Neural cell (in vitro differentiated cells): ENCODE data around the gene MCTS1. TPM values are rescaled to one million over a fixed set of nuclear protein-coding genes. Genes with fewer than 3 reads are reported as not detected.

Experiments
- H2AFZ ChIP-seq: fragments of 200-600, 300-800 bp; sonication (generic), shearing (Covaris generic); 2 replicates; pipeline ENCODE4 v1.6.0; 2014; ENCODE audit warnings: low read depth, mild to moderate bottlenecking, antibody characterized with exemption, low read length, moderate library complexity
- H3F3A ChIP-seq: fragments of 200-600 bp; shearing (Covaris generic); 2 replicates; pipeline ENCODE4 v1.6.1; 2016; ENCODE audit warnings: mild to moderate bottlenecking, moderate library complexity, mixed read lengths, antibody characterized with exemption, low read length; ENCODE audit not compliant: insufficient read depth, poor library complexity, severe bottlenecking
- H3K27ac ChIP-seq: fragments of 200-600, 300-800 bp; sonication (generic), shearing (Covaris generic); 2 replicates; pipeline ENCODE4 v1.5.1; 2014; ENCODE audit warnings: mild to moderate bottlenecking, low read length, moderate library complexity
- H3K27me3 ChIP-seq: fragments of 300-800, 200-600 bp; sonication (generic), shearing (Covaris generic); 2 replicates; pipeline ENCODE4 v1.6.0; 2014; ENCODE audit warnings: mild to moderate bottlenecking, low read depth, low read length, moderate library complexity; ENCODE audit not compliant: insufficient read depth
- H3K36me3 ChIP-seq: fragments of 300-800, 200-600 bp; sonication (generic), shearing (Covaris generic); 2 replicates; pipeline ENCODE4 v1.5.1; 2014; ENCODE audit warnings: mild to moderate bottlenecking, antibody characterized with exemption, low read length, moderate library complexity; ENCODE audit not compliant: insufficient read depth
- H3K4me2 ChIP-seq: fragments of 300-800, 200-600 bp; sonication (generic), shearing (Covaris generic); 2 replicates; pipeline ENCODE4 v1.6.0; 2014; ENCODE audit warnings: mild to moderate bottlenecking, low read length
- H3K4me3 ChIP-seq: fragments of 300-800, 200-600 bp; sonication (generic), shearing (Covaris generic); 2 replicates; pipeline ENCODE4 v1.5.1; 2014; ENCODE audit warnings: mild to moderate bottlenecking, low read length, moderate library complexity
- H3K79me2 ChIP-seq: fragments of 200-600 bp; shearing (Covaris generic); replicated peaks from 2 replicates; pipeline ENCODE4 v1.6.0; 2014; ENCODE audit warnings: mild to moderate bottlenecking, low read length, moderate library complexity; ENCODE audit not compliant: insufficient read depth
- H3K9ac ChIP-seq: fragments of 300-800, 200-600 bp; sonication (generic), shearing (Covaris generic); 2 replicates; pipeline ENCODE4 v1.6.1; 2016; ENCODE audit warnings: mild to moderate bottlenecking, low read length, mixed read lengths
- H3K9me2 ChIP-seq: fragments of 200-600 bp; shearing (Covaris generic); 2 replicates; pipeline ENCODE4 v1.6.1; 2016; ENCODE audit warnings: mild to moderate bottlenecking, low read length, mixed read lengths; ENCODE audit not compliant: insufficient read depth
- H3K9me3 ChIP-seq: fragments of 200-600, 300-800 bp; sonication (generic), shearing (Covaris generic); 2 replicates; pipeline ENCODE4 v1.6.1; 2016; ENCODE audit warnings: mild to moderate bottlenecking, mixed run types, low read length, moderate library complexity, mixed read lengths
- H4K20me1 ChIP-seq: fragments of 200-600 bp; shearing (Covaris generic); 2 replicates; pipeline ENCODE4 v1.6.1; 2016; ENCODE audit warnings: mild to moderate bottlenecking, mixed run types; ENCODE audit not compliant: insufficient read depth
- CTCF ChIP-seq: fragments of 450-650 bp; IDR thresholded peaks from 2 replicates; pipeline ENCODE4 v1.5.1; 2014; ENCODE audit warnings: antibody characterized with exemption, mild to moderate bottlenecking, moderate library complexity; ENCODE audit not compliant: poor library complexity, severe bottlenecking
- EP300 ChIP-seq: fragments of 450-650 bp; conservative IDR thresholded peaks from 2 replicates; pipeline ENCODE4 v1.6.1; 2014; ENCODE audit warnings: antibody characterized with exemption, mild to moderate bottlenecking, moderate library complexity; ENCODE audit not compliant: poor library complexity, severe bottlenecking
- EZH2 ChIP-seq: fragments of 200-600, 300-800 bp; shearing (Covaris generic), sonication (generic); IDR thresholded peaks from 2 replicates; pipeline ENCODE4 v1.6.1; 2014; ENCODE audit warnings: antibody characterized with exemption, low read length, borderline replicate concordance, mild to moderate bottlenecking; ENCODE audit not compliant: insufficient read depth, poor library complexity, severe bottlenecking
- MXI1 ChIP-seq: fragments of 450-650 bp; conservative IDR thresholded peaks from 2 replicates; pipeline ENCODE4 v1.6.1; 2014; ENCODE audit warnings: antibody characterized with exemption, mild to moderate bottlenecking; ENCODE audit not compliant: poor library complexity, severe bottlenecking
- POLR2AphosphoS5 ChIP-seq: IDR thresholded peaks from 2 replicates; pipeline ENCODE4 v1.6.1; 2012
- RAD21 ChIP-seq: fragments of 450-650 bp; conservative IDR thresholded peaks from 2 replicates; pipeline ENCODE4 v1.6.1; 2014; ENCODE audit warnings: antibody characterized with exemption, mild to moderate bottlenecking, moderate library complexity
- REST ChIP-seq: IDR thresholded peaks from 2 replicates; pipeline ENCODE4 v1.6.1; 2012; ENCODE audit warnings: borderline replicate concordance
- SMC3 ChIP-seq: fragments of 450-650 bp; conservative IDR thresholded peaks from 2 replicates; pipeline ENCODE4 v1.6.1; 2014; ENCODE audit warnings: antibody characterized with exemption, mild to moderate bottlenecking, moderate library complexity; ENCODE audit not compliant: poor library complexity
- TAF1 ChIP-seq: IDR thresholded peaks from 2 replicates; pipeline ENCODE4 v1.6.1; 2012; ENCODE audit warnings: low read depth
- polyA minus RNA-seq: library from RNA; depleted of rRNA, polyadenylated mRNA; stranded (reverse); fragments of >200 nt; gene quantifications from 2 replicates; pipeline ENCODE4 v1.2.3, GENCODE V29; 2014
- polyA plus RNA-seq: library from polyadenylated mRNA; depleted of rRNA; stranded (reverse); fragments of >200 nt; gene quantifications from 2 replicates; pipeline ENCODE4 v1.2.3, GENCODE V29; 2014

The MCTS1 gene
- polyA plus RNA-seq, result 186 and 190 TPM in 2 replicates
- 58.4 and 74.8 TPM in 2 replicates for polyA minus RNA-seq

GRCh38 chrX:120603707-120604360, at the start of gene MCTS1:
Gene MCTS1, plus strand, starts transcription at chrX:120604101. Its CDS starts 136 bp downstream, at chrX:120604237.
- Histone ChIP-seq H3K27ac (peak within 1 kb of the TSS; percentile 95), H3F3A (no peaks in the 10 kb centered on the region), H3K79me2 (peaks cover 11% of the 10 kb centered on the region), H3K9me3 (no peaks in the 10 kb centered on the region), H3K4me3 (peak within 1 kb of the TSS; percentile 72), H3K27me3 (no peaks in the 10 kb centered on the region), H3K9me2 (no peaks in the 10 kb centered on the region), H3K36me3 (no peaks in the 10 kb centered on the region), H3K9ac (peak within 1 kb of the TSS; percentile 89), H3K4me2 (peak within 1 kb of the TSS; percentile 76), H4K20me1 (no peaks in the 10 kb centered on the region), H2AFZ (peak within 1 kb of the TSS; percentile 69)
- no peak for TF ChIP-seq RAD21
- no peak for TF ChIP-seq TAF1
- peak; percentile 79 for TF ChIP-seq POLR2AphosphoS5
- TF ChIP-seq EP300, result peak; percentile 53
- TF ChIP-seq MXI1, result peak; percentile 42
- peak; percentile 32 for TF ChIP-seq REST

GRCh38 chrX:120556251-120556650, 47.6 kb upstream of the MCTS1 start:
- Histone ChIP-seq H3F3A (no peaks in the 10 kb centered on the region), H3K27me3 (no peaks in the 10 kb centered on the region), H4K20me1 (no peaks in the 10 kb centered on the region), H3K36me3 (no peaks in the 10 kb centered on the region), H3K79me2 (peaks cover 28% of the 10 kb centered on the region), H3K9me3 (no peaks in the 10 kb centered on the region), H3K4me3 (no peak overlapping the region), H3K27ac (no peak overlapping the region), H2AFZ (no peak overlapping the region), H3K9me2 (no peaks in the 10 kb centered on the region), H3K9ac (no peak overlapping the region), H3K4me2 (no peak overlapping the region)
- TF ChIP-seq POLR2AphosphoS5, result no peak
- TF ChIP-seq MXI1, result no peak
- TF ChIP-seq EP300, result no peak
- TF ChIP-seq SMC3, result no peak
- no peak for TF ChIP-seq CTCF
- TF ChIP-seq REST, result no peak
- no peak for TF ChIP-seq EZH2
- TF ChIP-seq RAD21, result no peak
- no peak for TF ChIP-seq TAF1
